Muscle of leg (tissue), 11 donors: ENCODE measurements around the gene NAALAD2. TPM values are rescaled to one million over a fixed set of nuclear protein-coding genes. Genes with fewer than 3 reads are reported as not detected.
"Not testable (repeated sequence)": the region's sequence is repeated elsewhere in the genome, so short reads cannot be mapped to it uniquely, and the experiment has no call there.

Experiments
- DNase-seq: peaks from one replicate; pipeline ENCODE4 v3.0.0; 2013
- H3K27ac ChIP-seq: one replicate; pipeline ENCODE4 v1.5.1; 2013; ENCODE audit warnings: mild to moderate bottlenecking, low read length, control low read depth
- H3K27me3 ChIP-seq: one replicate; pipeline ENCODE4 v1.6.1; 2013; ENCODE audit warnings: low read length; ENCODE audit not compliant: control insufficient read depth, insufficient read depth
- H3K36me3 ChIP-seq: one replicate; pipeline ENCODE4 v1.6.1; 2013; ENCODE audit warnings: low read length; ENCODE audit not compliant: control insufficient read depth, insufficient read depth
- H3K4me1 ChIP-seq: one replicate; pipeline ENCODE4 v1.6.1; 2013; ENCODE audit warnings: low read length; ENCODE audit not compliant: control insufficient read depth, insufficient read depth
- H3K4me3 ChIP-seq: one replicate; pipeline ENCODE4 v1.5.1; 2013; ENCODE audit warnings: low read length, control low read depth
- H3K9me3 ChIP-seq: replicated peaks from 2 replicates; pipeline ENCODE4 v1.6.1; 2013; ENCODE audit warnings: low read depth, low read length; ENCODE audit not compliant: control insufficient read depth
- WGBS: methylation state at CpG from one replicate; pipeline ENCODE4 v1.1.5; 2013; ENCODE audit warnings: missing lambda C conversion rate; ENCODE audit not compliant: insufficient coverage; 5-methylcytosine and 5-hydroxymethylcytosine counted together
- polyA plus RNA-seq, 8 donors: library from polyadenylated mRNA; unstranded; fragments of 120-200 nt; gene quantifications; one replicate each; pipeline versions ENCODE4 v1.2.1 to v1.2.3, GENCODE V29; 2013; ENCODE audit warnings: inconsistent platforms in 1 of 8, low replicate concordance in 1 of 8; ENCODE audit not compliant: insufficient read length in 8 of 8, insufficient read depth in 1 of 8
- total RNA-seq: library from RNA; stranded (reverse); fragments of 120-200 nt; gene quantifications from one replicate; pipeline ENCODE4 v1.2.4, GENCODE V29; 2013

Gene NAALAD2
- total and polyA plus RNA-seq, 9 donors, result 3.4 to 6.0 (median 4.6) TPM

DNA sequence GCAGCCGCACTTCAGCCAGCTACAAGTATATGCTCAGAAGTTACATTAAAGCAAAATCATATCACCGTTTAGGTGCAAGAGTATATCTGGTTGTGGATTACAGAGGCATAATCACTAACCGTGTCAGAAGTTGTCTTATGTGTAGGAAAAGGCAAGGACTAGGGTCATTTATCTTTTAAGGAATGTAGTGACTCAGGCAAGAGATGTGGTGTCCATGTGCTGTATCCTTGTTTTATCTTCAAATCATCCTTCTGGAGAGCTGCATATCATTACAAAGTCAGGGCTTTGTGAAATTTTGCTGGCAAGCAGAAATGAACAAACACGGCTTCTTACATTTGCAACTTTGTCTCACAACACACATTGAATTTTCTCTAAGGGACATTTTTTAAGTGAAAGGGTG, 101.1 kb downstream of the NAALAD2 start:
- Histone ChIP-seq H3K27me3 (no peaks in the 10 kb centered on the region), H3K27ac (no peak overlapping the region), H3K4me1 (no peaks in the 10 kb centered on the region), H3K36me3 (no peaks in the 10 kb centered on the region), H3K9me3 (no peaks in the 10 kb centered on the region), H3K4me3 (no peak overlapping the region)
- no CpG with 5 or more reads among the region's 4 CpGs for WGBS
- no peak for DNase-seq

DNA sequence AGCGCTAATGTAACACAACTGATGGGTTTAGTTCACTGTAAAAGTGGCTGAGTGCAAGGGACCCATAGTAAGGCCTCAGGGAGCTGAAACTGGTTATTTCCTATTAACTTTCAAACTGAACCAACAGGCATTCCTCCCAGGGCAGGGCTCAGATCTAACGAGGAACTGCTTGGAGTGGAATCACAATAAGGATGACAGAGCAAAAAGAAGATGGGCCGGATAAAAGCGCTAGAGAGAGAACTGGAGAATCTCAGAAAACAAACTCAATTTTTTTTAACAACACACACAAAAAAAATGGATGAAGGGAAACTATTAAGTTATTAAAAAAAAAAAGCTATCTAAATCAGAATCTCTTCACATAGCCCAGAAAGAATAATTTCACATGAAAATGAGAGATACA, 102.5 kb downstream of the NAALAD2 start:
- H3K9me3 ChIP-seq, result no peaks in the 10 kb centered on the region
- no peaks in the 10 kb centered on the region for H3K36me3 ChIP-seq
- no peaks in the 10 kb centered on the region for H3K27me3 ChIP-seq
- H3K4me1 ChIP-seq, result no peaks in the 10 kb centered on the region
- no peak overlapping the region for H3K4me3 ChIP-seq
- DNase-seq, result no peak
- WGBS, result no CpG with 5 or more reads among the region's 4 CpGs
- no peak overlapping the region for H3K27ac ChIP-seq

DNA sequence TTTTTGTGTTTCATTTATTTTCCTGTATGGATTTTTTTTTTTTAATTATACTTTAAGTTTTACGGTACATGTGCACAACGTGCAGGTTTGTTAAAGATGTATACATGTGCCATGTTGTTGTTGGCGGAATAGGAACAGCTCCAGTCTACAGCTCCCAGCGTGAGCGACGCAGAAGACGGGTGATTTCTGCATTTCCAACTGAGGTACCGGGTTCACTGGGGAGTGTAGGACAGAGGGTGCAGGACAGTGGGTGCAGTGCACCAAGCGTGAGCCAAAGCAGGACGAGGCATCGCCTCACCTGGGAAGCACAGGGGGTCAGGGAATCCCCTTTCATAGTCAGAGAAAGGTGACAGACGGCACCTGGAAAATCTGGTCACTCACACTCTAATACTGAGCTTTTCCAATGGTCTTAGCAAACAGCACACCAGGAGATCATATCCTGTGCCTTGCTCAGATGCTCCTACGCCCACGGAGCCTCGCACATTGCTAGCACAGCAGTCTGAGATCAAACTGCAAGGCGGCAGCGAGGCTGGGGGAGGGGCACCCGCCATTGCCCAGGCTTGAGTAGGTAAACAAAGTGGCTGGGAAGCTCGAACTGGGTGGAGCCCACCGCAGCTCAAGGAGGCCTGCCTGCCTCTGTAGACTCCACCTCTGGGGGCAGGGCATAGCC, 105.6 kb downstream of the NAALAD2 start:
- not testable (repeated sequence) for DNase-seq, H3K27me3 ChIP-seq, H3K27ac ChIP-seq, H3K4me3 ChIP-seq, H3K9me3 ChIP-seq, H3K4me1 ChIP-seq, H3K36me3 ChIP-seq
- 93% methylated on average over 16 of the region's 20 CpGs for WGBS

- no peaks in the 10 kb centered on the region for H3K27me3 ChIP-seq
- H3K4me1 ChIP-seq, result no peaks in the 10 kb centered on the region
- DNase-seq, result no peak
- no peak overlapping the region for H3K4me3 ChIP-seq
- no peaks in the 10 kb centered on the region for H3K36me3 ChIP-seq
- no CpG with 5 or more reads among the region's 4 CpGs for WGBS
- H3K27ac ChIP-seq, result no peak overlapping the region
- no peaks in the 10 kb centered on the region for H3K9me3 ChIP-seq
These were observed 107.0 kb downstream of the NAALAD2 start for GRCh38 chr11:90241414-90241813.

Other genes starting within 250 kb of the NAALAD2 start
- gene TRIM49D1, start 212.4 kb upstream of the NAALAD2 start, total RNA-seq, result not detected
- gene TRIM49D1, start 212.4 kb upstream of the NAALAD2 start, polyA plus RNA-seq, result under 1 TPM in 1 of 8 donors, not detected in 7; 0.12 TPM
- not detected for gene TRIM49D2, start 210.6 kb upstream of the NAALAD2 start, total RNA-seq
- gene TRIM49D2, start 210.6 kb upstream of the NAALAD2 start, polyA plus RNA-seq, result not detected
- gene TRIM64, start 168.6 kb upstream of the NAALAD2 start, total RNA-seq, result not detected
- gene TRIM64, start 168.6 kb upstream of the NAALAD2 start, polyA plus RNA-seq, result not detected
- not detected for gene TRIM49C, start 103.6 kb upstream of the NAALAD2 start, total RNA-seq
- gene TRIM49C, start 103.6 kb upstream of the NAALAD2 start, polyA plus RNA-seq, result not detected
- gene UBTFL1, start 48.7 kb upstream of the NAALAD2 start, total RNA-seq, result not detected
- under 1 TPM in 1 of 8 donors, not detected in 7; 0.11 TPM for gene UBTFL1, start 48.7 kb upstream of the NAALAD2 start, polyA plus RNA-seq
- 23.7 TPM for gene CHORDC1, start 88.4 kb downstream of the NAALAD2 start, total RNA-seq
- 10 to 100 TPM; 32.4 to 48.2 (median 37.8) TPM for gene CHORDC1, start 88.4 kb downstream of the NAALAD2 start, polyA plus RNA-seq